ENCODE measurements around the gene LHFPL3. TPM values are rescaled to one million over a fixed set of nuclear protein-coding genes. Genes with fewer than 3 reads are reported as not detected.

LHFPL3 gene
- total RNA-seq, 1 experiment from 2014 or later: 0.83 TPM

DNA sequence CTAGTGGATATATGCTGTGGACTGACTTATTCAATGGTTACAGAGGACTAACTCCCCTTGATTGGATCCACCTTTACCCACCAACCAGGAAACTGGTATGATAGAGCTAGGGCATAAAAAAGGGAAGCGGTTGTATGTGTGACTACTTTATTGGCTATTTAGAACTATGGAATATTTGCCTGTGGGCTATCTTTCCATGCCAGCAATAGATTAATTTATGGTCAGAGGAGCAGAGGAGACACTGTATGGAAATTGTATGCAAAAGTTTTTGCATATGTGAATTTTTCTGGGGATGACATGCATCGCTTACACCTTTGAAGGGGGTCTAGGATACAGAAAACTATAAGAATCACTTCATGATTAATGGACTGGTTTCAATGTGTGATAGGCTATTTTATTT lies 105.7 kb downstream of the LHFPL3 start:
- ATAC-seq (no peak), DNase-seq (ENCODE audit: low spot score) (no peak)
- no peaks in the 10 kb centered on the region for H3K9me3 Mint-ChIP-seq
- no peaks in the 10 kb centered on the region for H3K36me3 Mint-ChIP-seq
- H3K4me1 Mint-ChIP-seq: no peaks in the 10 kb centered on the region
- H3K27ac Mint-ChIP-seq: no peak overlapping the region
- ChIA-PET CTCF (no interaction called here), POLR2A (interaction anchor here (0.5 to 0.6 kb wide), 2 partner anchors 120 to 880 kb away, joined by 3 read pairs; no protein-coding TSS in a partner anchor)
- TF ChIP-seq GABPB1 (CRISPR knock-in tag; IDR thresholded peaks at IDR 0.05) (no peak), ZNF263 (CRISPR knock-in tag; IDR thresholded peaks at IDR 0.05; ENCODE audit: low read depth) (no peak), NR3C1 (CRISPR knock-in tag; conservative IDR thresholded peaks at IDR 0.05; ENCODE audit: low read depth) (no peak), PRRX2 (CRISPR knock-in tag; IDR thresholded peaks at IDR 0.05) (no peak), SOX15 (CRISPR knock-in tag; IDR thresholded peaks at IDR 0.05) (no peak)
- TF ChIP-seq, protein P1, sequence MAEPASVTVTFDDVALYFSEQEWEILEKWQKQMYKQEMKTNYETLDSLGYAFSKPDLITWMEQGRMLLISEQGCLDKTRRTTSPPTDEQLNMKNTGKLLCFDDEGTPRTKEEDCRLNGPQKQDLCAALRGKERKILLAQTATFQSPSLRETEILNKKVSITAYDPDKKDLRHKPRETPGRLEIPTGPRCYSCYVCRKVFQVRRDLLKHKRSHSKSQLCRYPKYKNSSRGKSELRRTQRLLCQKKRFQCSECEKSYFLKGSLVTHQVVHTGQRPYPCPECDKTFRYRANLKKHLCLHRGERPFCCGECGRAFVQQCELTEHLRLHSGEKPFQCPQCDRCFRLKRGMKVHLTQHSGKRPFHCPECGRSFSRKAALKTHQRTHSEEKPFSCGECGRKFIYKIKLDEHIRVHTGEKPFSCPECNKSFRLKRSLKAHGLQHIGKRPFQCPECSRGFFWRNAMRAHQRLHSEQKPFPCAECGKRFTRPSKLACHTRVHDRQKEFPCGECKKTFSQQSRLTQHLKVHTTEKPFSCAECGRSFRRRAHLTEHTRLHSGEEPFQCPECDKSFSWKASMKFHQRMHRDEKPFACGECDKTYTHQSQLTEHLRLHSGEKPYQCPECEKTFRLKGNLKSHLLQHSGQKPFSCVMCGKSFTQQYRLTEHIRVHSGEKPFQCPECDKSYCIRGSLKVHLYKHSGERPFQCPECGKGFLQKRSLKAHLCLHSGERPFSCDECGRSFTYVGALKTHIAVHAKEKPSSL (CRISPR knock-in tag; conservative IDR thresholded peaks at IDR 0.05): no peak
- H3K27me3 Mint-ChIP-seq (ENCODE audit: low read depth): peaks cover 4% of the 10 kb centered on the region; the same call in 1 of the 2 replicates
- H3K4me3 Mint-ChIP-seq: no peak overlapping the region

DNA sequence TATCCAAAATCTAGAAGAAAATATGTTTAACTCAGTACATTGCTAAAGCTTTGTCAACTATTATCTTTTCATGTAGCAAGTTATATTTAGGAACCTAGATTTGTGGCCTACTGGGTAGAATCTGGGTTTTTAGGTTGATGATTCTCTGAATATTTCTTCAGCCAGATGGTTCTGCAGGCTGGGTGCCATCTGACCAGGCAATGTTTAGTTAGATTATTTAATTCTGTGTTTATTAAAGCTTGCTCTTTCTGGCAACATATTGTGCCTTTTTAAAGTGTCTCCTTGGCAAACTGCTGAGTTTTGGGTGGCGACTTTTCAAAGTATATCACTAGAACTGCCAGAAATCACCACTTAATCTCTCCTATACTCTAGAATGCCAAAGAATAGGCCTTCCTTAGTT lies 114.1 kb downstream of the LHFPL3 start:
- H3K4me1 Mint-ChIP-seq: no peaks in the 10 kb centered on the region
- TF ChIP-seq, protein P2, sequence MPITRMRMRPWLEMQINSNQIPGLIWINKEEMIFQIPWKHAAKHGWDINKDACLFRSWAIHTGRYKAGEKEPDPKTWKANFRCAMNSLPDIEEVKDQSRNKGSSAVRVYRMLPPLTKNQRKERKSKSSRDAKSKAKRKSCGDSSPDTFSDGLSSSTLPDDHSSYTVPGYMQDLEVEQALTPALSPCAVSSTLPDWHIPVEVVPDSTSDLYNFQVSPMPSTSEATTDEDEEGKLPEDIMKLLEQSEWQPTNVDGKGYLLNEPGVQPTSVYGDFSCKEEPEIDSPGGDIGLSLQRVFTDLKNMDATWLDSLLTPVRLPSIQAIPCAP (CRISPR knock-in tag; IDR thresholded peaks at IDR 0.05): no peak
- TF ChIP-seq ZNF263 (CRISPR knock-in tag; IDR thresholded peaks at IDR 0.05; ENCODE audit: low read depth) (no peak), NR2C2 (CRISPR knock-in tag; IDR thresholded peaks at IDR 0.05) (no peak), ZNF423 (CRISPR knock-in tag; IDR thresholded peaks at IDR 0.05) (no peak), SMAD4 (CRISPR knock-in tag; IDR thresholded peaks at IDR 0.05) (no peak), HMGA2 (CRISPR knock-in tag; IDR thresholded peaks at IDR 0.05) (no peak), TCF7 (CRISPR knock-in tag; IDR thresholded peaks at IDR 0.05; ENCODE audit: low read depth) (no peak), NFYB (CRISPR knock-in tag; conservative IDR thresholded peaks at IDR 0.05; ENCODE audit: low read depth) (no peak), FOXK1 (CRISPR knock-in tag; IDR thresholded peaks at IDR 0.05) (no peak), ELF4 (CRISPR knock-in tag; IDR thresholded peaks at IDR 0.05; ENCODE audit: low read depth) (no peak), NFATC4 (CRISPR knock-in tag; IDR thresholded peaks at IDR 0.05) (no peak), PRRX2 (CRISPR knock-in tag; IDR thresholded peaks at IDR 0.05) (no peak), NFE2L1 (CRISPR knock-in tag; IDR thresholded peaks at IDR 0.05) (no peak), FOXP1 (CRISPR knock-in tag; IDR thresholded peaks at IDR 0.05; ENCODE audit: borderline replicate concordance) (no peak)
- TF ChIP-seq, protein P1 (CRISPR knock-in tag; conservative IDR thresholded peaks at IDR 0.05): no peak
- TF ChIP-seq, protein P3, sequence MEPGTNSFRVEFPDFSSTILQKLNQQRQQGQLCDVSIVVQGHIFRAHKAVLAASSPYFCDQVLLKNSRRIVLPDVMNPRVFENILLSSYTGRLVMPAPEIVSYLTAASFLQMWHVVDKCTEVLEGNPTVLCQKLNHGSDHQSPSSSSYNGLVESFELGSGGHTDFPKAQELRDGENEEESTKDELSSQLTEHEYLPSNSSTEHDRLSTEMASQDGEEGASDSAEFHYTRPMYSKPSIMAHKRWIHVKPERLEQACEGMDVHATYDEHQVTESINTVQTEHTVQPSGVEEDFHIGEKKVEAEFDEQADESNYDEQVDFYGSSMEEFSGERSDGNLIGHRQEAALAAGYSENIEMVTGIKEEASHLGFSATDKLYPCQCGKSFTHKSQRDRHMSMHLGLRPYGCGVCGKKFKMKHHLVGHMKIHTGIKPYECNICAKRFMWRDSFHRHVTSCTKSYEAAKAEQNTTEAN (CRISPR knock-in tag; IDR thresholded peaks at IDR 0.05): no peak
- TF ChIP-seq, protein P4, sequence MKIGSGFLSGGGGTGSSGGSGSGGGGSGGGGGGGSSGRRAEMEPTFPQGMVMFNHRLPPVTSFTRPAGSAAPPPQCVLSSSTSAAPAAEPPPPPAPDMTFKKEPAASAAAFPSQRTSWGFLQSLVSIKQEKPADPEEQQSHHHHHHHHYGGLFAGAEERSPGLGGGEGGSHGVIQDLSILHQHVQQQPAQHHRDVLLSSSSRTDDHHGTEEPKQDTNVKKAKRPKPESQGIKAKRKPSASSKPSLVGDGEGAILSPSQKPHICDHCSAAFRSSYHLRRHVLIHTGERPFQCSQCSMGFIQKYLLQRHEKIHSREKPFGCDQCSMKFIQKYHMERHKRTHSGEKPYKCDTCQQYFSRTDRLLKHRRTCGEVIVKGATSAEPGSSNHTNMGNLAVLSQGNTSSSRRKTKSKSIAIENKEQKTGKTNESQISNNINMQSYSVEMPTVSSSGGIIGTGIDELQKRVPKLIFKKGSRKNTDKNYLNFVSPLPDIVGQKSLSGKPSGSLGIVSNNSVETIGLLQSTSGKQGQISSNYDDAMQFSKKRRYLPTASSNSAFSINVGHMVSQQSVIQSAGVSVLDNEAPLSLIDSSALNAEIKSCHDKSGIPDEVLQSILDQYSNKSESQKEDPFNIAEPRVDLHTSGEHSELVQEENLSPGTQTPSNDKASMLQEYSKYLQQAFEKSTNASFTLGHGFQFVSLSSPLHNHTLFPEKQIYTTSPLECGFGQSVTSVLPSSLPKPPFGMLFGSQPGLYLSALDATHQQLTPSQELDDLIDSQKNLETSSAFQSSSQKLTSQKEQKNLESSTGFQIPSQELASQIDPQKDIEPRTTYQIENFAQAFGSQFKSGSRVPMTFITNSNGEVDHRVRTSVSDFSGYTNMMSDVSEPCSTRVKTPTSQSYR (CRISPR knock-in tag; IDR thresholded peaks at IDR 0.05): no peak
- TF ChIP-seq, protein P5, sequence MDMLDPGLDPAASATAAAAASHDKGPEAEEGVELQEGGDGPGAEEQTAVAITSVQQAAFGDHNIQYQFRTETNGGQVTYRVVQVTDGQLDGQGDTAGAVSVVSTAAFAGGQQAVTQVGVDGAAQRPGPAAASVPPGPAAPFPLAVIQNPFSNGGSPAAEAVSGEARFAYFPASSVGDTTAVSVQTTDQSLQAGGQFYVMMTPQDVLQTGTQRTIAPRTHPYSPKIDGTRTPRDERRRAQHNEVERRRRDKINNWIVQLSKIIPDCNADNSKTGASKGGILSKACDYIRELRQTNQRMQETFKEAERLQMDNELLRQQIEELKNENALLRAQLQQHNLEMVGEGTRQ (CRISPR knock-in tag; IDR thresholded peaks at IDR 0.05): no peak
- peaks cover 3% of the 10 kb centered on the region; the same call in 1 of the 2 replicates for H3K27me3 Mint-ChIP-seq (ENCODE audit: low read depth)
- H3K27ac Mint-ChIP-seq: no peak overlapping the region
- H3K4me3 Mint-ChIP-seq: no peak overlapping the region
- ChIA-PET CTCF (no interaction called here), POLR2A (no interaction called here)
- ATAC-seq (no peak), DNase-seq (ENCODE audit: low spot score) (no peak)
- no peaks in the 10 kb centered on the region for H3K36me3 Mint-ChIP-seq
- H3K9me3 Mint-ChIP-seq: no peaks in the 10 kb centered on the region

Measured in WTC11 (cell line).